ENCODE results near the gene HPCAL4.

The HPCAL4 gene

DNA sequence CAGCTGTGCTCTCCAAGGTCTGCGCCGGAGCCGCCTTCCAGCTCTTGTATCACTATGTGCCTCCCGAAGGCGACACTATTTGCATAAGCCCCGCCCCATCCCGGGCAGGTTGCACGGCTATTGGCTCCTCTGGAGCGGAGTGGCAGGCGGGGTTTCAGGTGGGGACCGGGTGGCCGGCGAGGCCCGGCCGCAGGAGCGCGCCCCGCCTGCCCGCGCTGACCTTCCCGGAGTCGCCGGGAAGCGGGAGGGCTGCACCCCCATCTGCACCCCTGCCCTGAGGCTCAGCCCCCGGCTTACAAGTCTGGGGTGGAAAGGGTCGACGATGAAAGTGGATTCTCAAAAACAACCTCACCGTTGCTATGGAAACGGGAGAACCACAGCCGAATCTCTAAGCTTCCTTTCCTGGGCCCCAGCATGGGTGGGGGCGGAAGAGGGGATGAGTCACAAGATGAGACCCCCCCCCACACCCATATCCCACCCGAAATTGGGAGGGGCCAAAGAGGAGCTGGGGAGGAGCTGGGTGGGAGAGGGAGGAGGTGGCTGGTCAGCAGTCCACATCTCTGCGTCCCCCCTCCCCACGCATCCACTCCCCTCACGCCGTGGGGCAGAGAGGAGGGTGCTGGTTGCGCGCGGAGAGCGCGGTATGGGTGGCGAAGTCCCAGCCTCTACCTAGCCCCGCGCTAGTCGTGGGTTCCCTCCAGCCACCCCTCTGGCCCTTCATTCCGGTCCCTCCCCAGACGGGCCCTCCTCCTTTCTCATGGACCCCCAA is at the start of gene HPCAL4:
Gene HPCAL4 (minus strand): TSS at position 51 of the 769 bp plus-strand sequence. CDS start 6,830 bp downstream, outside the sequence.
- peak; percentile 58 for DNase-seq (ENCODE audit: low read depth)

DNA sequence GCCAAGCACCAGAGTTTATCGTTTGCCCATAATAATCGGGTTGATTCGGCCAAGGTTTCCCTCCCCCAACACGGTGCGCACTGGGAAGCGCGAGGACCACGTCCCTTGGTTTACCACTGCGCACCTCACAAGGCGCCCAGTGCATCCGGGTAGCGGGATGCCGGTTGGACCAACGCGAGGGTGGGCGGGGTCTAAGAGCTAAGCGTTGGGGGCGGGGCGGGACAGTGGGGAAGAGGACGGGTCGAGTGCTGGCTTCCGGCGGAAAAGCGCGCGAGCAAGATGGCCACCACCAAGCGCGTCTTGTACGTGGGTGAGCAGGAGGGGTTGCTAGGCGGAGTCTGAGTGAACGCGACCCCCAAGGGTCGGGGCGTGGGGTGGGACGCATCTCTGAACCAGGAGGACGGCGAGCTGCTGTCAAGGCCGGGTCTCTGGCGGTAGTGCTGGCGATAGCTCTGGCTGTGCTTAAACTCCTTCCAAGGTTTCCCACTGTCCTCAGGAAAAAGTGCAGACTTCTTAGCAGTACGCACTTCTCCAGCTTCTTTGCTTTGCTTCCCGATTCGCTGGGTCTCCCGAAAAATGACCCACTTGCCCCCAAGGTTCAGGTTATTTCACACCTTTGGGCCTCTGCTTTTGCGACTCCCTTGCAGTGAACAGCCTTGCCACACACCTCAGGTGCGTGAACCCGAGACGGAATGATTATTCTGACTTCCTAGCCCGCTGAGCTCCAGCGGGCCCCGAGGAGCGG is 47.6 kb upstream of the HPCAL4 start, which contains the start of gene PPIE:
Gene PPIE (plus strand): TSS at position 261 of the 745 bp plus-strand sequence. CDS start 19 bp downstream, at position 280.
- peak; percentile 40 for DNase-seq (ENCODE audit: low read depth)

DNA sequence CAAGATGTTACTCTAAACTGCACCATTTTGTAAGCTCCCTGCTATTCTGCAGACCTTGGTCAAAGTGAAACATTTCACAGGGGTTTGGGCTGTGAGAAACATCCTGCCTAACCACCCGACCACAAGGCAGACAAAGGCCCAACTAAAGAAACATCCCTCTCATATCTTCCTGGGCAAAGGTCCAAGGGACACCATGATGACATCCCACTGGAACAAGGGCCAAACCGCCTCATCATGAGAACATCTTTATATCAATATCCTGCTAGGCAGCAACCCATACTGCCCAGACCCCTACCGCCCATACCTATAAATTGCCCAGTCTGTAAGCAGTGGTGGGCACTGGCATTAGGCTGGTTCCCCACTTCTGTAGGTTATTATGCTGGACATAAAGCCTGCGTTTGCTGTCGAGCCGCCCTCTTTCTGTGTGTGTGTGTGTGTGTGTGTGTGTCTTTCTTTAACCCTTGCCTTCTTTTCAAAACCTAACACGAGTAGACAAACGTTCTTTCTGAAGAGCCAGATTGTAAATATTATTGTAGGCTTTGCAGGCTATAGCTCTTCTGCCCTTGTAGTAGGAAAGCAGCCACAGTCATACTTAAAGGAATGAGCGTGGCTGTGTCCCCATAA is 46.4 kb upstream of the HPCAL4 start:
- no peak for DNase-seq (ENCODE audit: low read depth)

DNA sequence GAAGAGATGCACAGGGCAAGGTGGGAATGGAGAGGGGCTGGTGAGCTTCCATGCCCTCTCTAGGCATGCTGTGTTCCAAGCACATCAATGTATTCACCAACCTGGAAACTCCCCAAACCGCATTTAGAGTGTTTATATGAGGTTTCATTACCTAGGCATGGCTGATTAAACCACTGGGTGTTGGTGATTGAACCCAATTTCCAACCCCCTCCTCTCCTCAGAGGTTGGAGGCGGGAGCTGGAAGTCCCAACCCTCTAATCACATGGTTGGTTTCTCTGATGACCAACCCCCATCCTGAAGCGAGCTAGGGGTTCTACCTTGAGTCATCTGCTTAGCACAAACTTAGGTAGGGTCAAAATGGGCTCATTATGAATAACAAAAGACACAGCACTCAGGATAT is 44.5 kb upstream of the HPCAL4 start:
- DNase-seq (ENCODE audit: low read depth) = no peak

DNA sequence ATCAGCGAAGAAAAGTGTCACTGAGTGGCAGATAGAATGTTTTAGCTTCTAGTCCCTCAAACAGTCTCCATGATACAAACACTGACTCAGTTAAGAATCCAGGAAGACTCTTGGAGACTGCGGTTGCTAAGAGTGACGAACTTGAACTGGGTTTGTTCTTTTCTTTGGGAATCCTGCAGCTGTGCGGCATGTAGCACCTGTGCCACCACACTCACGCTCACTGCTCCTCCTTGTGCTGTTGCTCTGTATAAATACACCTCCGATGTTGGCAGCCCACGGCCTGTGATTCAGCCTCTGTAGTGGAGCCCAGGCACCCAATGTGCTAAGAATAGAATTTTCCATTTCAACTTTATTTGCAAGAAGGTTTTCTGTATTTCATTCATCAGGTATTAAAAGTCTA is 41.9 kb upstream of the HPCAL4 start:
- no peak for DNase-seq (ENCODE audit: low read depth)

DNA sequence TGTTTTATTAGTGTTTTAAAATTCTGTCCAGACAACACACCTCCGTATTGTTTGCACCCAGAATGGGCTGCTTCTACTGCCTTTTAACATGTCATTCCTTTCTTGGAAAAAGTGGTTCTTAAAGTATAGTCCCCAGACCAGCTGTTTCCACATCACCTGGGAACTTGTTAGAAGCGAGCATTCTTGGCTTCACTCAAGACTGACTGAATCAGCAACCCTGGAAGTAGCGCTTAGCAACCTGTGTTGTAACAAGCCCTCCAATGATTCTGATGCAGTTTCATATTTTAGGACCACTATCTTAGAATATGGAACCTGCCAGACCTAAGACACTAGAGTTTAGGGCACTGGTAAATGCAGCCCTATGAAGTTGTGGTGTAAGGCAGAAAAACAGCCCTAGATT is 41.5 kb upstream of the HPCAL4 start:
- DNase-seq (ENCODE audit: low read depth) = no peak

DNA sequence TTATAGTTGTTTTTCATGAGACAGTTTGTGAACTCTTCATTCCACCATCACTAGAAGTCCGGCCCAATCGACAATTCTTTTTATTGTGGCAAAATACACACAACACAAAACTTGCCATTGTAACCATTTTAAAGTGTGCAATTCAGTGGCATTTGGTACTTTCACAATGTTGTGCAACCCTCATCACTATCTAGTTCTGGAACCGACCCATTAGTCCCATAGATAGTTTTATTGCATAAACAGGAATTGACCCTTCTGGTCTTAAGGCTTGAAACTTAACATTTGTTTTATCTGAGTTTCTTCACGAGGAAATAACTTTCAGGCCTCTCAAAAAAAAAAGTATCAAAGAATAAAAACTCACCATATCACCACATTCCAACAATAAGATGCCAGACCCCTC is 38.6 kb upstream of the HPCAL4 start:
- DNase-seq (ENCODE audit: low read depth) = no peak

DNA sequence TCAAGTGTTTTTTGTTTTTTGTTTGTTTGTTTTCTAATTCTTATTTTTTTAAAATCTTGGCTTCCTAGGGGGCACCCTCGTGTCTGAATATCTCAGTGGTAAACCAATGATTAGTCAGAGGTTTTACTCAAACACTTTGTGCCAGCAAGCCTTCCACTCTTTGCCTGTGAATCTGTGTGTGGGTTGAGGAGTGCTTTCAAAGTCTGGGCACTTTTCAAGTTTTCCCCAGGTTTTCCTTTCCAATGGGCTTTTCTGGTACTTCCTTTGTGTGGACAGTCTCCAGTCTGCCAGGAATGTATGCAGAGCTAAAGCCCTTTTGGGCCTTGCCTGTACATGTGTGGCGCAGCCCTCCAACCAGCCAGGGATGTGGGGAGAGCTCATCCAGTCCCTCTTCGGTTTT is 37.8 kb upstream of the HPCAL4 start:
- DNase-seq (ENCODE audit: low read depth) = no peak

DNA sequence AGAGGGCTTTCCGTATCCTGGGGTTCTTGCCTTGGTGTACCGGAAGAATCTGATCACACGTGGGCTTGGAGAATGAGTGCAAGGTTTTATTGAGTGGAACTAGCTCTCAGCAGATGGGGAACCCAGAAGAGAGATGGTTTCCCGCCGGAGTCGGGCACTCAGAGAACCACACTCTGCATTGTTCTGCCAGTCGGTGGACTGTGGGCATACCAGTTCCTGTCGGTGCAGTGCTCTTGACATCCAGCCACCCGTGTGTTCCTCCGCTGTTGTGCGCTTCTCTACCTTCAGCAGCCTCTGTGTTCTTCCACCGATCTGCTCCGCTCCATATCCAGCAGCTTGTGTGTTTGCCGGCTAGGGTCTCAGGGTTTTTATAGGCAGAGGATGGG is 36.7 kb upstream of the HPCAL4 start:
- DNase-seq (ENCODE audit: low read depth) = no peak

DNA sequence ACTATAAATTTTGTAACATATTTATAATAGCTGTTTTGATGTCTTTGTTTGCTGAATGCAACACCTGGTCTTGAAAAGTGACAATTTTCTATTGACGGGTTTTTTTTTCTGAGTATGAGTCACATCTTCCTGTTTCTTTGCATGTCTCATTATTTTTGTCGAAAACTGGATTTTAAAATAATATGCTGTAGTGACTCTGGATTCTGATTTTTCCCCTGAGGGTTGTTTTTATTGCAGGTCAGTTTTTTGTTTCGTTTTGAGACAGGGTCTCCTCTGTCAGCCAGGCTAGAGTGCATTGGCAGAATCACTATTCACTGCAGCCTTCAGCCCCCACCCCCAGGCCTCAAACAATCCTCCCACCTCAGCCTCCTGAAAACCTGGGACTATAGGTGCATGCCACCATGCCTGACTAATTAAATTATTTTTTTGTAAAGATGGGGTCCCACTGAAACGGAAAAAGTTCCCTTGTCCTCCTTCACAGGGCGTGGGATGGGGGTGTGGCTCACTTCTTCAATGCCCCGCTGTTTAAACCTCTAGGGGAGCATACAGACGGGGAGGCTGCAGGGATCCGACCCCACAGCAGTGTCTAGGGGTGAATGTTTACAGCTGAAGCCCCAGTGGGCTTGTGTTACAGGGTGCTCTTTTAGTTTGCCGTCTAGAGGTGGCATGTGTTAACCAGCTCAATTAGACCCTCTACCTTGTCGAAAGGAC is 36.1 kb upstream of the HPCAL4 start:
- DNase-seq (ENCODE audit: low read depth) = no peak

DNA sequence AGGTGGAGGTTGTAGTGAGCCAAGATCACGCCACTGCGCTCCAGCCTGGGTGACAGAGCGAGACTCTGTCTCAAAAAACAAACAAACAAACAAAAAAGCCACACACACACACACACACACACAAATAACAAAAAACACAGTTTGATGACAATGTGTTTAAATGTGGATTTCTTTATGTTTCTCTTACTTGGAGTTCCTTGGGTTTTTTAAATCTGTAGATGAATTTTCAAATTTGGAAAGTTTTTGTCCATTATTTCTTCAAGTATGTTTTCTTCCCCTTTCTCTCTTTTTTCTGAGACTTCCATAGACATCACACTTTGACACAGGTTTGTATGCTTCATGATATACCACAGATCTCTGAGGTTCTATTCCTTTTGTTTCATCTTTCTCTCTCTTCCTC is 35.4 kb upstream of the HPCAL4 start:
- no peak for DNase-seq (ENCODE audit: low read depth)

DNA sequence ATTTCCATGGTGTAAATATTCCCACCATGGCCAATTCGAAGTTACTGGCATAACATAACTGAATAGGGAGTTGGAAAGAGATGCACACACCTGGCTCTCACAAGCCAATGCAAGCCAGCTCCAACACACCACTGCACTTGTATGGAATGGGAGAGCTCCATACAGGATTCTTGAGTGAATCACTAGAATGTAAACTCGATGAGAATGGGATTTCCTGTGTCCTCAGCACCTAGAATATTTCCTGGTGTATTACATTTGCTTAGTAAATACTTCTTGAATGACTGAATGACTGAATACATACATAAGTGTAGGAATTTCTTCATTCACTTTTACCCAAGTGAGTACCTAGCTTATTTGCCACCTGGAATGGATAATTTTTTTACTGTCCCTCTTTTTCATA is 31.3 kb upstream of the HPCAL4 start:
- DNase-seq (ENCODE audit: low read depth) = peak; percentile 32

DNA sequence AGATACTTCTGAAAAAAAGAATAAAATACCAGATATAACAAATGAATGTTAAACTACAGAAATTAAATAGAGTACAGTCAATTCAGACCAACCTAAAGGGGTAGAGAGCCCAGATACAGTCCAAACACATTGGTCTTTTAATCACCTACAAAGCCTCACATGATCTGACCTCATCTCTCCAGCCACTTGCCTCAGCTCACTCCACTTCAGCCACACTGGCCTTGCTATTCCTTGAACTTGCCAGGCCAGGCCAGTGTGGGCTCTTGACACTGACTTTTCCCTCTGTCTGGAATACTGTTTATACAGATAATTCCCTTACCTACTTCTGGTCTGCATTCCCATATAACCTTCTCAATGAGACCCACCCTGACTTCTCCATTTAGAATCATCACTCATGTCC is 30.4 kb upstream of the HPCAL4 start:
- no peak for DNase-seq (ENCODE audit: low read depth)

DNA sequence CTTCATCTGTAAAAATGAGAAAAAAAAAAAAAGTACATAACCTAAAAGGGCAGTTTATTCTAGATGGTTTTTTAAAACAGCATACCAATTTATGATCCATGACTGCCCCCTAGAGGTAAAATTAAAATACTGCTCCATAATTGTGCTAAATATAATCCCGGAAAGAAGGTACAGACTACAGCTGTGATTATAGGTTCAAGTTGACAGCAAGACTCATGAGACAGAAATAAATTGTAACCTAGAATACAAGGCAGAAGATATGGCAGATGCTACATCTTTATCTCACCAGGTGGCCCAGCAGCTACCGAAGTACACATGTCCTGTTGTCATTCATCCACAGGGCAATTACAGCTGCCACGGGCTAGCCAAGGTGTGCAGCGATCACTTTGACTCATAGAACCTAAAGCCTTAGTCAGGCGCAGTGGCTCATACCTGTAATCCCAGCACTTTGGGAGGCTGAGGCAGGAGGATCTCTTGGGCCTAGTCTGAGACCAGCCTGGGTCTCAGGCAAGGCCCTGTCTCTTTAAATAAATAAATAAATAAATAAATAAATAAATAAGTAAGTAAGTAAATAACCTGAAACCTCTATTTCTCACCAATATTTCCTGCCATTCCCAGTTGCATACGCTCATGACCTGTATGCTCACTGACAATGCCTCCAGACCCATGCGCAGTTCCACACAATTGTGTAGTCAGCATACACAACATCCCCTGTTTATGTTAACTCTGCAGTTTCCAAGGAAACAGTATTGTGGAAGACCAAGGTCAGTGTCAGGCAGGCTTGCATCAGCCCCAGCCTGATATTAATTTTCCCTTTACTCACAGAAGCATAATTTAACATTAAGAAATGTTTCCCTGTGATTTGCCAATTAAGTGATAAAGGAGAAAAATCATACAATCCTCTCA is 29.1 kb upstream of the HPCAL4 start:
- DNase-seq (ENCODE audit: low read depth) = peak; percentile 34

DNA sequence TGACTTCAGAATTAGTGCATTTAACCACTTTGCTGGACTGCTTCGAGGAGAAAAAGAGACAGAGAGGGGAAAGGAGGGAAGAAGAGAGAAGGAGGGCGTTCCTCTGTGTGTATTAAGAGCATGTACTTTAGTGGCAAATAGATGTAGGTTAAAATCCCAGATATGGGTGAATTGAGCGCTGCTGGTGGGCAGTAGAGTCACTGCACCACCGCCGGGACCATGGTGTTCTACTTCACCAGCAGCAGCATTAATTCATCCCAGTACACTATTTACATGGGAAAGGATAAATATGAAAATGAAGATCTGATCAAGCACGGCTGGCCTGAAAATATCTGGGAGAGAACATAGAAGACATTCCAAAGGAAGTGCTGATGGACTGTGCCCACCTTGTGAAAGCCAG is 26.6 kb upstream of the HPCAL4 start:
- DNase-seq (ENCODE audit: low read depth) = no peak

DNA sequence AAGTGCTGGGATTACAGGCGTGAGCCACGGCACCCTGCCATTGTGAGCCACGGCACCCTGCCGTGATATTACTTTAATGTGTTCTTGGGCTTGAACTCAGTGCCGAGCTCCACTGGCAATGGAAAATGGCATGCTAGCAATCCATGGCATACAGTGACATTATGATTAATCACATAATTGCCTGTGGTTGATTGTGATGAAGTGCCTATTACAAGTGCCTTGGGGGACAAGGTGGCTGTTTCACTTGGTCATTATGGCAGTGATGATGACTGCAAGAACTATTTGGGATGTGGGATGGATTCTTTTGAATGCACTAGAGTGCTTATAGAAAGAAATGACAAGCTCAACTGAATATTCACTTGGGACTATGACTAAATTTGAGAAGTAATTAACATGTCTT is 22.3 kb upstream of the HPCAL4 start:
- no peak for DNase-seq (ENCODE audit: low read depth)

DNA sequence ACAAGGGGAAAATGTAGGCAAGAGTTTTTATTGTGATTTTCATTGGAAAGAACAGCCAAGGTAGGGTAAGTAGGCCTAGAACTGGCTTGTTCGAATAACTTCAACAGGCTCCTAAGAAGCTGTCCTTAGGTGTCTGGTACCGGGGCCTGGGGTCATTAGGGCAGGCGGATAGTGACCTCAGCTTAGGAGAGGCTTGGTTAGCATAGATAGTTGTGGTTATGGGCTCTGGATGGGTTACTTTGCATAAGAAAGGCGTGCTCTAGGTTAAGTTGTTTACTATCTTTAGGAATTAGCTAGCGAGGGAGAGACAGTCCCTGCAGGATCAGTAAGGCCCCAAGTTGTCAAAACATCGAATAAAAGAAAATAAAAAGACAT is 20.7 kb upstream of the HPCAL4 start:
- no peak for DNase-seq (ENCODE audit: low read depth)

DNA sequence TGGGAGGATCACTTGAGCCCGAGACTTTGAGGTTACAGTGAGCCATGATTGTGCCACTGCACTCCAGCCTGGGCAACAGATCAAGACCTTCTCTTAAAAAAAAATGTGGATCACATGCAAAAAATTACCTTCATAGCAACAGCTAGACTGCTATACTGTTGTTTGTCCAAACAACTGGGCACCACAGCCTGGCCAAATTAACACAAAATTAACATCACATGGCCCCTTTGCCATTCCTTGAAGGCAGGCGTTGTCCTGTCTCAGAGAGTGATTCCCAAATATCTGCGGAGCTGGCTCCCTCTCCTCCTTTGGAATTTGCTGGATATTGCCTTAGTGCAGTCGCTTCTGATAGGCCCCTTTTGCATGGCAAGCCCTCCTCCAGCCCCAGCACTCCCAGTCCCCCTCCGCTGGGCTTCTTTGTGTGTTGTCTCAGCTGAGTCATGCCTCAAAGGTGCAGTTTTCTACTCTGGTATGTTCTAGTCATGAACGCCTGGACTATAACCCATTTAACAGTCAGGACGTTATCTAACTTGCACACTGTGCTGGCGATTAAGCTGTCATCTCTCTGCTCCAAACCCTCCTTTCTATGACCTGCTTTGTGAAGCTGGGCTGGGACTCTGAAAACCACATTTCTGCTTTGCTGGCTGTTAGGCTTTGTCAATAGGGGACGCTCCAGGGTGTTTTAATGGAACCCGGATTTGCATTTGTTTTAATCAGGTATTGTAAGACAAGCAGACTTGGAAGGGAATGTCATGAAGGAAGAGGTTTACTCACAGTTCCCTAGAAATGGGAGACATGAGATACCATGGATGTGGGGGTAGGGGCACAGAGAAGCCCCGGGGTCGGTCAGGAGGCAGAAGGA is 20.1 kb upstream of the HPCAL4 start:
- no peak for DNase-seq (ENCODE audit: low read depth)

DNA sequence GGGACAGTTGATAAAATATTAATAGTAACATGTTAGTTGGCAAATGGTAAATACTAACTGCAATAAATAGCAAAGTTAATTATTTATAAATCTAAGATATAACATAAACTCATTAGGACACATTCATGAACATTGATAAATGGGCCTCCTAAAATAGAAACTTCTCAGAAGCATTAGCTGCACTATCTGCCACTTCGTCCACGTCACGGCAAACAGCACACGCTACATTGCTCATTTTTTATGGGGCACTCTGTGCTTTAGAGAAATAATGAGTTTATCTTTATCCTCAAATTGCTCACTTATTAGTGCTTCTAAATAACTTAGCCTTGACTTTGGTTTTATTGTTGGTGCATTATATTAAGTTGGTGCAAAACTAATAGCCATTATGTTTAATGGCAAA is 16.3 kb upstream of the HPCAL4 start:
- DNase-seq (ENCODE audit: low read depth) = no peak

DNA sequence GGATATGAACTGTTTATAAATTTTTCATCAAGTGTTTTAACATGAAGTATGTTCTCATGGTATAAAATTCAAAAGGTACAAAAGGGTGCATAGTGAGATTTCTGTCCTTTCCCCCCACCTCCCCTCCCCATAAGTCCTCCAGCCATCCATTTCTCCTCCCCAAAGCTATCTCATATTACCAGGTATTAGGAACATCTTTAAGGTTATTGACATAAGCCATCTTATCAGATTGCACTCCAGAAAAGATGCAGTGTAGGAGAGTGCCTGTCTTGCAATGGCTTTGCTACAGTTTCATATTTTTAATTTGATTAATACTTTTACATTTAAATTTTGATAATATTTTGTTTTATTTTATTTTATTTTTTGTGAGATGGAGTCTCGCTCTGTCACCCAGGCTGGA is 13.5 kb upstream of the HPCAL4 start:
- DNase-seq (ENCODE audit: low read depth) = no peak

Data from HS-5 (cell line).